HepG2 (cell line): ENCODE results near the gene HOXD9. TPM values are rescaled to one million over a fixed set of nuclear protein-coding genes. Genes with fewer than 3 reads are reported as not detected.

Source experiments
- ARNT ChIP-seq: fragments of 450-650 bp; IDR thresholded peaks from 2 replicates; pipeline ENCODE4 v1.6.1; 2017
- HDAC2 ChIP-seq: sonication (generic); formaldehyde crosslinking; IDR thresholded peaks from 2 replicates; pipeline ENCODE4 v1.4.0; 2020; ENCODE audit warnings: missing genetic modification reagents
- IKZF4 ChIP-seq: sonication (generic); formaldehyde crosslinking; IDR thresholded peaks from 2 replicates; pipeline ENCODE4 v1.5.1; 2020; ENCODE audit warnings: borderline replicate concordance, mild to moderate bottlenecking, low read depth, missing genetic modification reagents; ENCODE audit errors: not compliant biosample characterization
- LCORL ChIP-seq, 2 experiments: fragments of 450-650 bp in 1 of 2; sonication (generic) in 1 of 2; formaldehyde crosslinking in 1 of 2; IDR thresholded peaks; 2 replicates each; pipeline versions ENCODE4 v1.5.0 to v1.6.1; 2017 to 2020; ENCODE audit warnings: antibody characterized with exemption in 1 of 2, missing genetic modification reagents in 1 of 2
- MBD4 ChIP-seq: IDR thresholded peaks from 2 replicates; pipeline ENCODE4 v1.6.1; 2012; ENCODE audit warnings: low read length, inconsistent platforms, borderline replicate concordance
- NR2F6 ChIP-seq, 2 experiments: IDR thresholded peaks; 2 replicates each; pipeline ENCODE4 v1.6.1; 2016; ENCODE audit warnings: antibody characterized with exemption in 1 of 2, mild to moderate bottlenecking in 1 of 2
- REL ChIP-seq: sonication (generic); formaldehyde crosslinking; conservative IDR thresholded peaks from 2 replicates; pipeline ENCODE4 v1.8.0; 2022; ENCODE audit warnings: mild to moderate bottlenecking, missing genetic modification reagents, moderate library complexity
- TBX2 ChIP-seq: sonication (generic); formaldehyde crosslinking; IDR thresholded peaks from 2 replicates; pipeline ENCODE4 v1.5.0; 2020; ENCODE audit warnings: missing genetic modification reagents, mild to moderate bottlenecking, borderline replicate concordance
- TGIF2 ChIP-seq: IDR thresholded peaks from 2 replicates; pipeline ENCODE4 v1.6.1; 2016; ENCODE audit warnings: control low read depth, missing compliant biosample characterization
- ZNF33B ChIP-seq: sonication (generic); formaldehyde crosslinking; IDR thresholded peaks from 2 replicates; pipeline ENCODE4 v1.5.1; 2020; ENCODE audit warnings: mild to moderate bottlenecking, missing genetic modification reagents
- polyA plus RNA-seq, 8 experiments: library from polyadenylated mRNA; depleted of rRNA in 3 of 8; stranded (reverse) in 7 of 8; unstranded in 1 of 8; fragments of >200 nt; fragmentation: Illumina TruSeq in 4 of 8; extraction: Trizol in 4 of 8; gene quantifications; 2 replicates each; pipeline versions ENCODE4 v1.2.1 to v1.2.3, GENCODE V29; 2011 to 2016; ENCODE audit warnings: low read depth in 4 of 8, missing spikeins in 1 of 8, mixed read lengths in 1 of 8; ENCODE audit not compliant: insufficient read depth in 1 of 8
- total RNA-seq, 5 experiments: library from RNA; depleted of rRNA; stranded (reverse); fragments of >200 nt; fragmentation: Illumina TruSeq; extraction: Trizol; gene quantifications; 2 replicates each; pipeline ENCODE4 v1.2.3, GENCODE V29; 2016; ENCODE audit warnings: low read depth in 1 of 5
- TF ChIP-seq, protein P1 (sequence below): sonication (generic); formaldehyde crosslinking; IDR thresholded peaks from 2 replicates; pipeline ENCODE4 v1.8.0; 2022; ENCODE audit warnings: mild to moderate bottlenecking, missing genetic modification reagents, moderate library complexity
- TF ChIP-seq, protein P2 (sequence below): sonication (generic); formaldehyde crosslinking; IDR thresholded peaks from 2 replicates; pipeline ENCODE4 v1.4.0; 2020; ENCODE audit warnings: low read depth, missing genetic modification reagents
- TF ChIP-seq, protein P3 (sequence below): sonication (generic); formaldehyde crosslinking; IDR thresholded peaks from 2 replicates; pipeline ENCODE4 v1.4.0; 2020; ENCODE audit warnings: mild to moderate bottlenecking, missing genetic modification reagents, borderline replicate concordance
- TF ChIP-seq, protein P4 (sequence below): sonication (generic); formaldehyde crosslinking; IDR thresholded peaks from 2 replicates; pipeline ENCODE4 v1.4.0; 2020; ENCODE audit warnings: missing genetic modification reagents, borderline replicate concordance
- TF ChIP-seq, protein P5 (sequence below): sonication (generic); formaldehyde crosslinking; IDR thresholded peaks from 2 replicates; pipeline ENCODE4 v1.8.1; 2023; ENCODE audit warnings: mild to moderate bottlenecking, missing genetic modification reagents

HOXD9 gene
- total and polyA plus RNA-seq, 2 of the 13 experiments (the other 11 are each of a cell fraction or from before 2014, with no cell fraction given), result not detected

DNA sequence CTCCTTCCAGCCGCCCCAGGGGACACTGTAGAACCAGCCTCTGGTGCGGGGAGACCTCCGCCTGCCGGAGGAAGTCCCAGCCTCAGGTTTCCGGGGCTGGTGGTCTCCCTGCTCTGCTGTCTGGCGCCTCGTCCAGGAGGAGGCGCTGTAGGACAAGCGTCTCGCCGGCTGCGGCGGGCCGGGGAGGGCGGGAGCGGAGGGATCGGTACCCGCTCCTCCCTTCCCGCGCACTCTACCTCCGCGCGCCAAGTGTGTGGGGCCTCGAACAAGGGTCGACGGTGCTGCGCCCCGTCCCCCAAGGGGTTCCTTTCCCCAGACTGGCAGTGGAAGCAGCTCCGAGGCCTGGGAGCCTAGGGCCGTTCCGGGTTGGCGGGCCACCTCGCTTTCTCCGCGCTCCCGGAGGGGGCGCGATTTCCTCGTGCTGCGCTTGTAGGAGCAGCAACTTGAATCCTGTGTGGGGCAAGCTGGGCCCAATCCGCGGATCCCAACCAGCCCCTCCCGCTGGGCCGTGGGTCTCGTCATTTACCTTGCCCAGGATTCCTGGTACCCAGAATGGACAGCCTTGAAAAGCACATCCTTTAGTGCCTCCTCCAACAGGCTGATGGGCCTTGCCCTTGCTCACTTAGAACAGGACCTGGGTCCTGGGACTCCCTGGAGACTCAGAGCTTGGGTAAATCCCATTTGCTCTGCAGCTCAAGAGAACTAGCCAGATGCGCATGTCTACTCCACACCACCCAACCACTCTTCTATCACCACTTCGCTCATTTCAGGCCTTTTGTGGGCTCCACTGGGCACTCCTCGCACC, 18.2 kb downstream of the HOXD9 start (continued):
- TF ChIP-seq, protein P1, sequence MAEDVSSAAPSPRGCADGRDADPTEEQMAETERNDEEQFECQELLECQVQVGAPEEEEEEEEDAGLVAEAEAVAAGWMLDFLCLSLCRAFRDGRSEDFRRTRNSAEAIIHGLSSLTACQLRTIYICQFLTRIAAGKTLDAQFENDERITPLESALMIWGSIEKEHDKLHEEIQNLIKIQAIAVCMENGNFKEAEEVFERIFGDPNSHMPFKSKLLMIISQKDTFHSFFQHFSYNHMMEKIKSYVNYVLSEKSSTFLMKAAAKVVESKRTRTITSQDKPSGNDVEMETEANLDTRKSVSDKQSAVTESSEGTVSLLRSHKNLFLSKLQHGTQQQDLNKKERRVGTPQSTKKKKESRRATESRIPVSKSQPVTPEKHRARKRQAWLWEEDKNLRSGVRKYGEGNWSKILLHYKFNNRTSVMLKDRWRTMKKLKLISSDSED (CRISPR knock-in tag), result peak; percentile 37; the same call in 1 of the 2 replicates
- TF ChIP-seq REL (no peak), TBX2 (CRISPR knock-in tag) (peak; percentile 88), MBD4 (no peak), ZNF33B (CRISPR knock-in tag) (peak; percentile 85; the same call in 1 of the 2 replicates), HDAC2 (CRISPR knock-in tag) (0 out of 2 replicates have a peak, but pooled peaks have one; percentile 43), TGIF2 (CRISPR knock-in tag) (0 out of 2 replicates have a peak, but pooled peaks have one; percentile 47), ARNT (no peak), IKZF4 (CRISPR knock-in tag) (peak; percentile 96), LCORL (IDR thresholded peaks at IDR 0.05) (no peak), LCORL (CRISPR knock-in tag; IDR thresholded peaks at IDR 0.05) (peak; percentile 45; the same call in 1 of the 2 replicates), NR2F6 (IDR thresholded peaks at IDR 0.05) (no peak), NR2F6 (CRISPR knock-in tag; IDR thresholded peaks at IDR 0.05) (peak; percentile 51; the same call in 1 of the 2 replicates)
- TF ChIP-seq, protein P2, sequence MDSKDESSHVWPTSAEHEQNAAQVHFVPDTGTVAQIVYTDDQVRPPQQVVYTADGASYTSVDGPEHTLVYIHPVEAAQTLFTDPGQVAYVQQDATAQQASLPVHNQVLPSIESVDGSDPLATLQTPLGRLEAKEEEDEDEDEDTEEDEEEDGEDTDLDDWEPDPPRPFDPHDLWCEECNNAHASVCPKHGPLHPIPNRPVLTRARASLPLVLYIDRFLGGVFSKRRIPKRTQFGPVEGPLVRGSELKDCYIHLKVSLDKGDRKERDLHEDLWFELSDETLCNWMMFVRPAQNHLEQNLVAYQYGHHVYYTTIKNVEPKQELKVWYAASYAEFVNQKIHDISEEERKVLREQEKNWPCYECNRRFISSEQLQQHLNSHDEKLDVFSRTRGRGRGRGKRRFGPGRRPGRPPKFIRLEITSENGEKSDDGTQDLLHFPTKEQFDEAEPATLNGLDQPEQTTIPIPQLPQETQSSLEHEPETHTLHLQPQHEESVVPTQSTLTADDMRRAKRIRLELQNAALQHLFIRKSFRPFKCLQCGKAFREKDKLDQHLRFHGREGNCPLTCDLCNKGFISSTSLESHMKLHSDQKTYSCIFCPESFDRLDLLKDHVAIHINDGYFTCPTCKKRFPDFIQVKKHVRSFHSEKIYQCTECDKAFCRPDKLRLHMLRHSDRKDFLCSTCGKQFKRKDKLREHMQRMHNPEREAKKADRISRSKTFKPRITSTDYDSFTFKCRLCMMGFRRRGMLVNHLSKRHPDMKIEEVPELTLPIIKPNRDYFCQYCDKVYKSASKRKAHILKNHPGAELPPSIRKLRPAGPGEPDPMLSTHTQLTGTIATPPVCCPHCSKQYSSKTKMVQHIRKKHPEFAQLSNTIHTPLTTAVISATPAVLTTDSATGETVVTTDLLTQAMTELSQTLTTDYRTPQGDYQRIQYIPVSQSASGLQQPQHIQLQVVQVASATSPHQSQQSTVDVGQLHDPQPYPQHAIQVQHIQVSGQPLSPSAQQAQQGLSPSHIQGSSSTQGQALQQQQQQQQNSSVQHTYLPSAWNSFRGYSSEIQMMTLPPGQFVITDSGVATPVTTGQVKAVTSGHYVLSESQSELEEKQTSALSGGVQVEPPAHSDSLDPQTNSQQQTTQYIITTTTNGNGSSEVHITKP (CRISPR knock-in tag), result no peak
- TF ChIP-seq, protein P3, sequence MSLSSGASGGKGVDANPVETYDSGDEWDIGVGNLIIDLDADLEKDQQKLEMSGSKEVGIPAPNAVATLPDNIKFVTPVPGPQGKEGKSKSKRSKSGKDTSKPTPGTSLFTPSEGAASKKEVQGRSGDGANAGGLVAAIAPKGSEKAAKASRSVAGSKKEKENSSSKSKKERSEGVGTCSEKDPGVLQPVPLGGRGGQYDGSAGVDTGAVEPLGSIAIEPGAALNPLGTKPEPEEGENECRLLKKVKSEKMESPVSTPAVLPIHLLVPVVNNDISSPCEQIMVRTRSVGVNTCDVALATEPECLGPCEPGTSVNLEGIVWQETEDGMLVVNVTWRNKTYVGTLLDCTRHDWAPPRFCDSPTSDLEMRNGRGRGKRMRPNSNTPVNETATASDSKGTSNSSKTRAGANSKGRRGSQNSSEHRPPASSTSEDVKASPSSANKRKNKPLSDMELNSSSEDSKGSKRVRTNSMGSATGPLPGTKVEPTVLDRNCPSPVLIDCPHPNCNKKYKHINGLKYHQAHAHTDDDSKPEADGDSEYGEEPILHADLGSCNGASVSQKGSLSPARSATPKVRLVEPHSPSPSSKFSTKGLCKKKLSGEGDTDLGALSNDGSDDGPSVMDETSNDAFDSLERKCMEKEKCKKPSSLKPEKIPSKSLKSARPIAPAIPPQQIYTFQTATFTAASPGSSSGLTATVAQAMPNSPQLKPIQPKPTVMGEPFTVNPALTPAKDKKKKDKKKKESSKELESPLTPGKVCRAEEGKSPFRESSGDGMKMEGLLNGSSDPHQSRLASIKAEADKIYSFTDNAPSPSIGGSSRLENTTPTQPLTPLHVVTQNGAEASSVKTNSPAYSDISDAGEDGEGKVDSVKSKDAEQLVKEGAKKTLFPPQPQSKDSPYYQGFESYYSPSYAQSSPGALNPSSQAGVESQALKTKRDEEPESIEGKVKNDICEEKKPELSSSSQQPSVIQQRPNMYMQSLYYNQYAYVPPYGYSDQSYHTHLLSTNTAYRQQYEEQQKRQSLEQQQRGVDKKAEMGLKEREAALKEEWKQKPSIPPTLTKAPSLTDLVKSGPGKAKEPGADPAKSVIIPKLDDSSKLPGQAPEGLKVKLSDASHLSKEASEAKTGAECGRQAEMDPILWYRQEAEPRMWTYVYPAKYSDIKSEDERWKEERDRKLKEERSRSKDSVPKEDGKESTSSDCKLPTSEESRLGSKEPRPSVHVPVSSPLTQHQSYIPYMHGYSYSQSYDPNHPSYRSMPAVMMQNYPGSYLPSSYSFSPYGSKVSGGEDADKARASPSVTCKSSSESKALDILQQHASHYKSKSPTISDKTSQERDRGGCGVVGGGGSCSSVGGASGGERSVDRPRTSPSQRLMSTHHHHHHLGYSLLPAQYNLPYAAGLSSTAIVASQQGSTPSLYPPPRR, result peak; percentile 64; the same call in 1 of the 2 replicates
- TF ChIP-seq, protein P4, sequence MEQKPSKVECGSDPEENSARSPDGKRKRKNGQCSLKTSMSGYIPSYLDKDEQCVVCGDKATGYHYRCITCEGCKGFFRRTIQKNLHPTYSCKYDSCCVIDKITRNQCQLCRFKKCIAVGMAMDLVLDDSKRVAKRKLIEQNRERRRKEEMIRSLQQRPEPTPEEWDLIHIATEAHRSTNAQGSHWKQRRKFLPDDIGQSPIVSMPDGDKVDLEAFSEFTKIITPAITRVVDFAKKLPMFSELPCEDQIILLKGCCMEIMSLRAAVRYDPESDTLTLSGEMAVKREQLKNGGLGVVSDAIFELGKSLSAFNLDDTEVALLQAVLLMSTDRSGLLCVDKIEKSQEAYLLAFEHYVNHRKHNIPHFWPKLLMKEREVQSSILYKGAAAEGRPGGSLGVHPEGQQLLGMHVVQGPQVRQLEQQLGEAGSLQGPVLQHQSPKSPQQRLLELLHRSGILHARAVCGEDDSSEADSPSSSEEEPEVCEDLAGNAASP, result peak; percentile 79
- TF ChIP-seq, protein P5, sequence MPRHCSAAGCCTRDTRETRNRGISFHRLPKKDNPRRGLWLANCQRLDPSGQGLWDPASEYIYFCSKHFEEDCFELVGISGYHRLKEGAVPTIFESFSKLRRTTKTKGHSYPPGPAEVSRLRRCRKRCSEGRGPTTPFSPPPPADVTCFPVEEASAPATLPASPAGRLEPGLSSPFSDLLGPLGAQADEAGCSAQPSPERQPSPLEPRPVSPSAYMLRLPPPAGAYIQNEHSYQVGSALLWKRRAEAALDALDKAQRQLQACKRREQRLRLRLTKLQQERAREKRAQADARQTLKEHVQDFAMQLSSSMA, result peak; percentile 86; the same call in 1 of the 2 replicates
